Ishikawa (cell line): ENCODE measurements around the gene MFN1.

ENCODE experiments used
- CEBPB ChIP-seq: IDR thresholded peaks from 2 replicates; pipeline ENCODE4 v1.6.1; 2012
- CREB1 ChIP-seq: IDR thresholded peaks from 2 replicates; pipeline ENCODE4 v1.6.1; 2012; ENCODE audit warnings: low read depth
- EP300 ChIP-seq: IDR thresholded peaks from 2 replicates; pipeline ENCODE4 v1.6.1; 2012; ENCODE audit warnings: borderline replicate concordance
- FOXM1 ChIP-seq: IDR thresholded peaks from 2 replicates; pipeline ENCODE4 v1.6.1; 2012; ENCODE audit warnings: low read depth, borderline replicate concordance
- NFIC ChIP-seq: IDR thresholded peaks from 2 replicates; pipeline ENCODE4 v1.6.1; 2012
- RAD21 ChIP-seq: IDR thresholded peaks from 2 replicates; pipeline ENCODE4 v1.6.1; 2012; ENCODE audit warnings: low read depth
- TAF1 ChIP-seq: IDR thresholded peaks from 2 replicates; pipeline ENCODE4 v1.6.1; 2012; ENCODE audit warnings: low read depth, mild to moderate bottlenecking
- TCF12 ChIP-seq: IDR thresholded peaks from 2 replicates; pipeline ENCODE4 v1.6.1; 2012; ENCODE audit warnings: low read depth
- YY1 ChIP-seq: IDR thresholded peaks from 2 replicates; pipeline ENCODE4 v1.6.1; 2012; ENCODE audit warnings: low read depth
- ZBTB7A ChIP-seq: IDR thresholded peaks from 2 replicates; pipeline ENCODE4 v1.6.1; 2012; ENCODE audit warnings: low read depth
- TF ChIP-seq, protein P1 (sequence below): IDR thresholded peaks from 2 replicates; pipeline ENCODE4 v1.6.1; 2012
- TF ChIP-seq, protein P2 (sequence below): IDR thresholded peaks from 2 replicates; pipeline ENCODE4 v1.6.1; 2012; ENCODE audit warnings: low read depth, mild to moderate bottlenecking
- TF ChIP-seq, protein P3 (sequence below): IDR thresholded peaks from 2 replicates; pipeline ENCODE4 v1.6.1; 2012

DNA sequence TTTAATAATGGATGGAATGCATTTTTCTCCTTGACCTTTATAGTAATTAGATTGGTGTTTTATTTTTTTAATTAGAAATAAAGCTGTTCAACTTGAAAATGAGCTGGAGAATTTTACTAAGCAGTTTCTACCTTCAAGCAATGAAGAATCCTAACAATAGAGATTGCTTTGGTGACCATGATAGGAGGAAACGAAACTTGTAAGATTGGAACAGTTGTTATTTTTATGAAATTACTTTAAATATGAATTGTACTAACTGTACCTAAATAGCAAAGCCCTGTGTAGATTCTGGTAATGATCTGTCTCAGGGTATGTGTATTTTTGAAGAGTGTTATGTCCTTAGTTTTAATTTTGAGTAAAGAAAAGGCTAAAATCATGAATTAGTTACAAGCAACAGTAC lies 44.4 kb downstream of the MFN1 start:
- TF ChIP-seq, protein P1, sequence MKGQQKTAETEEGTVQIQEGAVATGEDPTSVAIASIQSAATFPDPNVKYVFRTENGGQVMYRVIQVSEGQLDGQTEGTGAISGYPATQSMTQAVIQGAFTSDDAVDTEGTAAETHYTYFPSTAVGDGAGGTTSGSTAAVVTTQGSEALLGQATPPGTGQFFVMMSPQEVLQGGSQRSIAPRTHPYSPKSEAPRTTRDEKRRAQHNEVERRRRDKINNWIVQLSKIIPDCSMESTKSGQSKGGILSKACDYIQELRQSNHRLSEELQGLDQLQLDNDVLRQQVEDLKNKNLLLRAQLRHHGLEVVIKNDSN = no peak
- TF ChIP-seq, protein P2, sequence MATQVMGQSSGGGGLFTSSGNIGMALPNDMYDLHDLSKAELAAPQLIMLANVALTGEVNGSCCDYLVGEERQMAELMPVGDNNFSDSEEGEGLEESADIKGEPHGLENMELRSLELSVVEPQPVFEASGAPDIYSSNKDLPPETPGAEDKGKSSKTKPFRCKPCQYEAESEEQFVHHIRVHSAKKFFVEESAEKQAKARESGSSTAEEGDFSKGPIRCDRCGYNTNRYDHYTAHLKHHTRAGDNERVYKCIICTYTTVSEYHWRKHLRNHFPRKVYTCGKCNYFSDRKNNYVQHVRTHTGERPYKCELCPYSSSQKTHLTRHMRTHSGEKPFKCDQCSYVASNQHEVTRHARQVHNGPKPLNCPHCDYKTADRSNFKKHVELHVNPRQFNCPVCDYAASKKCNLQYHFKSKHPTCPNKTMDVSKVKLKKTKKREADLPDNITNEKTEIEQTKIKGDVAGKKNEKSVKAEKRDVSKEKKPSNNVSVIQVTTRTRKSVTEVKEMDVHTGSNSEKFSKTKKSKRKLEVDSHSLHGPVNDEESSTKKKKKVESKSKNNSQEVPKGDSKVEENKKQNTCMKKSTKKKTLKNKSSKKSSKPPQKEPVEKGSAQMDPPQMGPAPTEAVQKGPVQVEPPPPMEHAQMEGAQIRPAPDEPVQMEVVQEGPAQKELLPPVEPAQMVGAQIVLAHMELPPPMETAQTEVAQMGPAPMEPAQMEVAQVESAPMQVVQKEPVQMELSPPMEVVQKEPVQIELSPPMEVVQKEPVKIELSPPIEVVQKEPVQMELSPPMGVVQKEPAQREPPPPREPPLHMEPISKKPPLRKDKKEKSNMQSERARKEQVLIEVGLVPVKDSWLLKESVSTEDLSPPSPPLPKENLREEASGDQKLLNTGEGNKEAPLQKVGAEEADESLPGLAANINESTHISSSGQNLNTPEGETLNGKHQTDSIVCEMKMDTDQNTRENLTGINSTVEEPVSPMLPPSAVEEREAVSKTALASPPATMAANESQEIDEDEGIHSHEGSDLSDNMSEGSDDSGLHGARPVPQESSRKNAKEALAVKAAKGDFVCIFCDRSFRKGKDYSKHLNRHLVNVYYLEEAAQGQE = no peak
- TF ChIP-seq YY1 (no peak), CEBPB (no peak), CREB1 (no peak), EP300 (no peak), TCF12 (no peak), RAD21 (no peak), FOXM1 (no peak), TAF1 (no peak), ZBTB7A (no peak), NFIC (no peak)
- TF ChIP-seq, protein P3, sequence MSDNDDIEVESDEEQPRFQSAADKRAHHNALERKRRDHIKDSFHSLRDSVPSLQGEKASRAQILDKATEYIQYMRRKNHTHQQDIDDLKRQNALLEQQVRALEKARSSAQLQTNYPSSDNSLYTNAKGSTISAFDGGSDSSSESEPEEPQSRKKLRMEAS = no peak
